Loucy (cell line): Measurements from ENCODE around the gene GRID1.

Source experiments
- H2AFZ ChIP-seq: fragments of 200-600 bp; sonication (generic); 2 replicates; pipeline ENCODE4 v1.6.0; 2016; ENCODE audit warnings: antibody characterized with exemption, mild to moderate bottlenecking, low read length, moderate library complexity
- H3F3A ChIP-seq: fragments of 200-600 bp; 2 replicates; pipeline ENCODE4 v1.6.0; 2016; ENCODE audit warnings: antibody characterized with exemption, low read depth, mild to moderate bottlenecking
- H3K27me3 ChIP-seq: fragments of 200-600 bp; sonication (generic); 2 replicates; pipeline ENCODE4 v1.6.1; 2014; ENCODE audit warnings: low read length, mild to moderate bottlenecking; ENCODE audit not compliant: insufficient read depth, poor library complexity, severe bottlenecking
- H3K36me3 ChIP-seq: fragments of 200-600 bp; sonication (generic); 2 replicates; pipeline ENCODE4 v1.6.1; 2016; ENCODE audit warnings: low read length; ENCODE audit not compliant: insufficient read depth
- H3K4me1 ChIP-seq: fragments of 200-600 bp; sonication (generic); 2 replicates; pipeline ENCODE4 v1.5.1; 2014; ENCODE audit warnings: low read length, mild to moderate bottlenecking; ENCODE audit not compliant: insufficient read depth, poor library complexity, severe bottlenecking
- H3K4me2 ChIP-seq: fragments of 200-600 bp; sonication (generic); 2 replicates; pipeline ENCODE4 v1.6.0; 2014; ENCODE audit warnings: antibody characterized with exemption, low read length, low read depth, mild to moderate bottlenecking; ENCODE audit not compliant: poor library complexity, severe bottlenecking
- H3K4me3 ChIP-seq: fragments of 200-600 bp; sonication (generic); 2 replicates; pipeline ENCODE4 v1.5.1; 2014; ENCODE audit warnings: low read length, mild to moderate bottlenecking, mixed read lengths; ENCODE audit not compliant: poor library complexity, severe bottlenecking
- H3K79me2 ChIP-seq: fragments of 200-600 bp; sonication (generic); 2 replicates; pipeline ENCODE4 v1.6.1; 2014; ENCODE audit warnings: low read length; ENCODE audit not compliant: insufficient read depth
- H3K9ac ChIP-seq: fragments of 200-600 bp; sonication (generic); 2 replicates; pipeline ENCODE4 v1.6.0; 2014; ENCODE audit warnings: mild to moderate bottlenecking, low read depth, low read length, moderate library complexity; ENCODE audit not compliant: poor library complexity, severe bottlenecking
- H3K9me2 ChIP-seq: fragments of 200-600 bp; sonication (generic); replicated peaks from 2 replicates; pipeline ENCODE4 v1.6.1; 2016; ENCODE audit warnings: low read depth, low read length, mixed read lengths
- H3K9me3 ChIP-seq: fragments of 200-600 bp; sonication (generic); 2 replicates; pipeline ENCODE4 v1.6.1; 2014; ENCODE audit warnings: mild to moderate bottlenecking, antibody characterized with exemption, low read length, low read depth; ENCODE audit not compliant: insufficient read depth
- H4K20me1 ChIP-seq: fragments of 200-600 bp; sonication (generic); 2 replicates; pipeline ENCODE4 v1.6.0; 2014; ENCODE audit warnings: antibody characterized with exemption, low read length, mild to moderate bottlenecking; ENCODE audit not compliant: insufficient read depth, poor library complexity, severe bottlenecking
- EZH2phosphoT487 ChIP-seq: fragments of 200-600 bp; IDR thresholded peaks from 2 replicates; pipeline ENCODE4 v1.6.1; 2018; ENCODE audit warnings: antibody characterized with exemption, mild to moderate bottlenecking, moderate library complexity, borderline replicate concordance
- TF ChIP-seq, protein P1 (sequence below): fragments of 200-600 bp; sonication (generic); conservative IDR thresholded peaks from 2 replicates; pipeline ENCODE4 v1.5.1; 2014; ENCODE audit warnings: mild to moderate bottlenecking, antibody characterized with exemption, low read length

GRID1 gene

DNA sequence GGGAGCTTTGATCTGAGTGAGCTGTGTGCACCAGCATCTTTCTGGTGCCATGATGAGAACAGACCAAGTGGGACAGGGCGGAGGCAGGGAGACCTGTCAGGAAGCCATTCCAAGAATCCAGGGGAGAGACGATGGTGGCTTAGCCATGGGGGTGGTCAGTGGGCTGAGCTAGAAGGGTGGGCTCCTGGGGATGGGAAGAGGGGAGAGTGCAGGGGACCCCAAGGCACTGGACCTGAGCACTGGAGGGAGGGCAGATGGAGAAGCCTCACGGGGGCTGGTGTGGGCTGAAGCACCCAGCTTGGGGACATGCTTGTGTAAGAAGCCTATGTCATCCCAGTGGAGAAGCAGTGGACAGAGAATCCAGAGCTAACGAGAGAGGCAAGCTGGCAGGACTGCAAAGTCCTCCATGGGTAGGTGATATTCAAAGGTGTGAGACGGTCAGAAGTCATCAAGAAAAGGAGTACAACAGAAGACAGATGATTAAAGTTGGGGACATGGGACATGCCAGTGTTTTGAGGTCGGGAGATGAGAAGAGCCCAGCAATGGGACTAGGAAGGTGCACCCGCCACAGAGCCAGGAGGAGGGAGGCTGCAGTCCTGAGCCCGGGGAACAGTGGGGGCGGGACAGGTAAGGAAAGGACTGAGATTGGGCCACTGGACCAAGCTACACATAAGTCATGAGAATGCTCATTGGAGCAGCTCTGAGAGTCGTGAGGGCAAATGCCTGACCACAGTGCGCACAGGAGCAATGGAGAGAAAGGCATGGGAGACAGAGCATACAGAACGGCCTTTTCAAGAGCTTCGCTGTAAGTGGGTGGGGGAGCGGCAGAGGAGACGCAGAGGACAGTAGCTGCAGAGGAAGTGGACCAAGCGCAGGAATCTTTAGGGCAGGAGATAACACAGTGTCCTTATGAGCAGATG lies 72.0 kb downstream of the GRID1 start:
- Histone ChIP-seq H3K9ac (no peak overlapping the region), H4K20me1 (no peaks in the 10 kb centered on the region), H3K27me3 (no peaks in the 10 kb centered on the region), H3K4me2 (no peak overlapping the region), H3K9me3 (no peaks in the 10 kb centered on the region), H3K79me2 (no peaks in the 10 kb centered on the region), H3K36me3 (no peaks in the 10 kb centered on the region), H3K9me2 (no peaks in the 10 kb centered on the region), H2AFZ (no peak overlapping the region), H3K4me1 (no peaks in the 10 kb centered on the region), H3K4me3 (no peak overlapping the region), H3F3A (no peaks in the 10 kb centered on the region)
- TF ChIP-seq, protein P1, sequence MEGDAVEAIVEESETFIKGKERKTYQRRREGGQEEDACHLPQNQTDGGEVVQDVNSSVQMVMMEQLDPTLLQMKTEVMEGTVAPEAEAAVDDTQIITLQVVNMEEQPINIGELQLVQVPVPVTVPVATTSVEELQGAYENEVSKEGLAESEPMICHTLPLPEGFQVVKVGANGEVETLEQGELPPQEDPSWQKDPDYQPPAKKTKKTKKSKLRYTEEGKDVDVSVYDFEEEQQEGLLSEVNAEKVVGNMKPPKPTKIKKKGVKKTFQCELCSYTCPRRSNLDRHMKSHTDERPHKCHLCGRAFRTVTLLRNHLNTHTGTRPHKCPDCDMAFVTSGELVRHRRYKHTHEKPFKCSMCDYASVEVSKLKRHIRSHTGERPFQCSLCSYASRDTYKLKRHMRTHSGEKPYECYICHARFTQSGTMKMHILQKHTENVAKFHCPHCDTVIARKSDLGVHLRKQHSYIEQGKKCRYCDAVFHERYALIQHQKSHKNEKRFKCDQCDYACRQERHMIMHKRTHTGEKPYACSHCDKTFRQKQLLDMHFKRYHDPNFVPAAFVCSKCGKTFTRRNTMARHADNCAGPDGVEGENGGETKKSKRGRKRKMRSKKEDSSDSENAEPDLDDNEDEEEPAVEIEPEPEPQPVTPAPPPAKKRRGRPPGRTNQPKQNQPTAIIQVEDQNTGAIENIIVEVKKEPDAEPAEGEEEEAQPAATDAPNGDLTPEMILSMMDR, result no peak

DNA sequence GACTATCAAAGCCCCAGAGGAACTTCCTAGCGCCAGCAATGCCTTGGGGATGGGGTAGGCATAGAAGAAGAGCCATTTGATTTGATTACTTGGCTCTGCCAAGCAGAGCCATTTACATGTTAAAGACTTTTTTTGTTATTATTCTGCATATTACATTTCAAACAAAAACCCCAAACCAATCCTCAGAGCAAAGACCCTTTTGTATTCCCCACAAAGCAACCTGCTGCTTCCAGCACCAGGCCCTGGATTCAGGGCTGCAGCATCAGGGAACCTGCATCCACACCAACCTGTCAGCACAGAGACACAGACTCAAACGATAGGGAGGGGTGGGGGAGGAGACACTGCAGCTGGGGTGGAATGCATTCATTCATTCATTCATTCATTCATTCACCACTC lies 73.2 kb downstream of the GRID1 start:
- no peaks in the 10 kb centered on the region for H3F3A ChIP-seq
- H3K4me2 ChIP-seq, result no peak overlapping the region
- no peaks in the 10 kb centered on the region for H3K4me1 ChIP-seq

DNA sequence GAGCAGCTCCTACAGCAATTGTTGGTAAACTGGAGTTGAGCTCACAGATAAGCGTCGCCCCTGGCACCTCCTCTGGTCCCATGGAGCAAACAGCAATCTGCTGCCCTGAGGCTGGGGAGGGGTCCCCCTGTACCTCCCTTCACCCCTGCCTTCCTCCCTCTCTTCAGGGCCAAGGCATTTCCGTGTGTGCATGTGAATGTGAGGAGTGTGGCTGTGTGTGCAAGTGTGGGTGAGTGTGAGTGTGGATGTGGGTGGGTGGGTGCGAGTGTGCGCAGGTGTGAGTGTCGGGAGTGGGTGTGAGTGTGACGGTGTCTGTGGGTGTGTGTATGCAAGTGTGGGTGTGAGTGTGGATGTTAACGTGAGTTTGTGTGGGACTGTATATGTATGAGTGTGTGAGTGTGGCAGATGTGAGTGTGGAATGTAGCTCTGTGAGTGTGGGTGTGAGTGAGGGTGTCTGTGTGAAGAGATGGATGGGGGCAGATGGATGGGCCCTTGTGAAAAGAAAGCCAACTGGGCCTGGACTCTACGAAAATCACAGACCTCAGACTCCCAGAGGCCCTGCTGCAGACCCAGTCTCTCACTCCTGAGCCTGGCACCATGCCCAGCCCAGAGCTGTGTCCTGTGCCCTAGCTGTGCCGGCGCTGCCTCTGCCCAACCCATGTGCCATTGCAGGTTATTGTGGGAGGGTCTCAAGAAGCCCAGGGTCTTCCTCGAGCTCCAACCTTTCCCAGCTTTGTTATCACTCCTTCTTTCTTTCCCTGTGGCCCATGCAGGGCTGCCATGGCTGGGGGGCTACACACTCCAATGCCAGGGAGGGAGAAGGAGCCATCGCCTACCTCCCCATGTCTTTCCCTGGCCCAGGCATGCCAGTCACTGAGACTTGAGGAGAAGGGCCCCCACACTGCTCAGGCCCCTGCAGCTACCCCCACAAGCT lies 73.9 kb downstream of the GRID1 start:
- no peak overlapping the region for H3K9ac ChIP-seq

More for the DNA sequence above, 73.2 kb downstream of the GRID1 start:
- Histone ChIP-seq H3K27me3 (no peaks in the 10 kb centered on the region), H3K4me3 (no peak overlapping the region), H3K9me2 (no peaks in the 10 kb centered on the region), H3K79me2 (no peaks in the 10 kb centered on the region), H3K36me3 (no peaks in the 10 kb centered on the region), H4K20me1 (no peaks in the 10 kb centered on the region), H2AFZ (no peak overlapping the region), H3K9ac (no peak overlapping the region), H3K9me3 (no peaks in the 10 kb centered on the region)
- TF ChIP-seq EZH2phosphoT487, result no peak
- TF ChIP-seq, protein P1, result no peak

More for the DNA sequence above, 73.9 kb downstream of the GRID1 start:
- Histone ChIP-seq H3K4me2 (no peak overlapping the region), H3K9me2 (no peaks in the 10 kb centered on the region), H3K79me2 (no peaks in the 10 kb centered on the region), H3K4me3 (no peak overlapping the region), H3F3A (no peaks in the 10 kb centered on the region), H4K20me1 (no peaks in the 10 kb centered on the region), H3K4me1 (no peaks in the 10 kb centered on the region), H2AFZ (no peak overlapping the region), H3K27me3 (no peaks in the 10 kb centered on the region), H3K36me3 (no peaks in the 10 kb centered on the region), H3K9me3 (no peaks in the 10 kb centered on the region; the same call in 1 of the 2 replicates)
- no peak for TF ChIP-seq EZH2phosphoT487
- TF ChIP-seq, protein P1, result no peak
